ENCODE measurements around the gene ZNF512. TPM values are rescaled to one million over a fixed set of nuclear protein-coding genes. Genes with fewer than 3 reads are reported as not detected.

ZNF512 gene
- polyA plus RNA-seq, 1 donor from 2014 or later = 27.6 TPM

DNA sequence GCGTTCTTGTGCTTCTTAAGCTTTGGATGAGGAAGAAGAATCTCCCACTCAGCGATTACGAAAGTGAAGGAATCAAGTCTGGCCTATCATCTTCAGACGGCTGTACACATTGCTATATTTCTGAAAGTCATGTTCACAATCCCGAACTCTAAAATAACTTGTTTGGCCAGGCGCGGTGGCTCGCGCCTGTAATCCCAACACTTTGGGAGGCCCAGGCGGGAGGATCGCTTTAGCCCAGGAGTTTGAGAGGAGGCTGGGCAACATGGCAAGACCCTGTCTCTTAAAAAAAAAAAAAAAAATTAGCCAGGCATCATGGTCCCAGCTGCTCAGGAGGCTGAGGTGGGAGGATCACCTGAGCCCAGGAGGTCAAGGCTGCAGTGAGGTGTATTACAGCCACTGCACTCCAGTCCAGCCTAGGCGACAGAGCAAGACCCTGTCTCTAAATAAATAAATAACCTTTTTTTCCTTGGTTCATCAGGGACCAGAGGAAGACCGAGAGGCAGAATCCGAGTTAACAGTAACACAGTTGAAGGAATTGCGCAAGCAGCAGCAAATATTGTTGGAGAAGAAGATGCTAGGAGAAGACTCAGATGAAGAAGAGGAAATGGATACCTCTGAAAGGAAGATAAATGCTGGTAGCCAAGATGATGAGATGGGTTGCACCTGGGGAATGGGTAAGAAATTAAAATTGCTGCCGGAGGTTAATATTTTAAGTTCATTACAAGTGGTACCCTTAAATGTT is 82.0 kb downstream of the ZNF512 start:
- Mint-ChIP-seq H3K4me3 (peak overlapping the region; percentile 95 to 100 (median 98)), H3K9me3 (no peaks in the 10 kb centered on the region), H3K4me1 (peaks cover 20 to 38% (median 27%) of the 10 kb centered on the region in 3 donors), H3K27ac (peak overlapping the region in 1 of 3 donors; percentile 92), H3K36me3 (peaks cover 2% of the 10 kb centered on the region), H3K27me3 (no peaks in the 10 kb centered on the region)

DNA sequence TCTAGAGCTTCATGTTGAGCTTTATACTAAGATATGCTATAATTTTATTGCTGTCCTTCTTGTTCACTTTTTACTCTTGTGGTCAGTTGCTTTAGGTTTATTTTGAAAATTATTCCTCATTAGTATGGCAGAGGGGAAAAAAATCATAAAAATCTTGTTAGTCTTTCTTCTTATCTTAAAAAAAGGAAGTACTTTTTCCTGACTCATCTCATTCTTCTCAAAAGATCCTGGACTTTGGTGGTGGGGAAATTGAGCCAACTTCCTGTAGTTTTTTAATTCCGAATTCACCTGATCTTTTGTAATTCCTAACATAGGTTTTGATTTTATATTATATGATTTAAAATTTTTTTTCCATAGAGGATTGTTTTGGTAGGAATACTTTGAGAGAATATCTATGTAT is 84.6 kb downstream of the ZNF512 start:
- Mint-ChIP-seq H3K36me3 (peaks cover 8% of the 10 kb centered on the region), H3K27me3 (no peaks in the 10 kb centered on the region), H3K4me3 (peak overlapping the region in 1 of 4 donors; percentile 74), H3K9me3 (no peaks in the 10 kb centered on the region), H3K27ac (peak overlapping the region in 1 of 3 donors; percentile 22), H3K4me1 (peaks cover 9 to 30% (median 19%) of the 10 kb centered on the region in 3 donors)

DNA sequence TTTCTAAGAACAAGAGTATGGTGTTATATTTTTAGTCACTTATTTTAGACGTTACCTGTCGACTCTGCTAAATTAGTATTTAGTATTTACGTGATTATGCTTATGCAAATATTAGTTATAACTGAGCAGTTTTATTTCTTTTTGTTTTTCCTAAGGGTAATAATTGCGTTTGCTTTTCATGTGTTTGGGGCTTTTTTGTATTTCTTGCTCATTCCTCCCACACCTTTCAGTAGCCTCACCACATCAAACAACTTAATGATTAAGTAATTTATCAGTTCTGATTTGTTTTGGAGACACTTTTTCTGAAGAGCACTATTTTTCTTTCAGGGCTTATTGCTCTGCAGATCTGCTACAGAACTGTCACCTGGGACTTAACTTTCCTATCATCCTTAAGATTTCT is 88.4 kb downstream of the ZNF512 start:
- Mint-ChIP-seq H3K36me3 (peaks cover 9% of the 10 kb centered on the region), H3K4me1 (peaks cover 0 to 9% (median 8%) of the 10 kb centered on the region in 3 donors), H3K4me3 (no peak overlapping the region), H3K9me3 (no peaks in the 10 kb centered on the region), H3K27me3 (no peaks in the 10 kb centered on the region), H3K27ac (no peak overlapping the region)

Other genes starting within 250 kb of the ZNF512 start
- gene GTF3C2, start 226.3 kb upstream of the ZNF512 start, polyA plus RNA-seq = 38.6 TPM
- gene EIF2B4, start 212.7 kb upstream of the ZNF512 start, polyA plus RNA-seq = 35.0 TPM
- 219 TPM for gene SNX17, start 212.4 kb upstream of the ZNF512 start, polyA plus RNA-seq
- gene ZNF513, start 202.3 kb upstream of the ZNF512 start, polyA plus RNA-seq = 4.8 TPM
- gene PPM1G, start 173.5 kb upstream of the ZNF512 start, polyA plus RNA-seq = 80.1 TPM
- gene NRBP1, start 154.4 kb upstream of the ZNF512 start, polyA plus RNA-seq = 69.2 TPM
- 1.6 TPM for gene KRTCAP3, start 140.7 kb upstream of the ZNF512 start, polyA plus RNA-seq
- gene IFT172, start 93.3 kb upstream of the ZNF512 start, polyA plus RNA-seq = 1.9 TPM
- gene FNDC4, start 87.8 kb upstream of the ZNF512 start, polyA plus RNA-seq = not detected
- gene GCKR, start 86.2 kb upstream of the ZNF512 start, polyA plus RNA-seq = not detected
- gene CCDC121, start 46.0 kb downstream of the ZNF512 start, polyA plus RNA-seq = 2.5 TPM
- gene GPN1, start 46.0 kb downstream of the ZNF512 start, polyA plus RNA-seq = 46.4 TPM
- gene SUPT7L, start 80.6 kb downstream of the ZNF512 start, polyA plus RNA-seq = 15.4 TPM
- 20.7 TPM for gene SLC4A1AP, start 80.8 kb downstream of the ZNF512 start, polyA plus RNA-seq
- gene MRPL33, start 188.7 kb downstream of the ZNF512 start, polyA plus RNA-seq = 176 TPM

All from IgD-negative memory B cell (primary cell).